CD4-positive, alpha-beta T cell treated with Interleukin-2 at 100 ng/mL for 4 hours (primary cell): ENCODE results near the gene AKR7A2.
"Not testable (repeated sequence)": the region's sequence is repeated elsewhere in the genome, so short reads cannot be mapped to it uniquely, and the experiment has no call there.

ENCODE experiments used
- DNase-seq: peaks from one replicate; pipeline ENCODE4 v3.0.0-alpha.2; 2020; ENCODE audit warnings: low spot score

Gene AKR7A2

DNA sequence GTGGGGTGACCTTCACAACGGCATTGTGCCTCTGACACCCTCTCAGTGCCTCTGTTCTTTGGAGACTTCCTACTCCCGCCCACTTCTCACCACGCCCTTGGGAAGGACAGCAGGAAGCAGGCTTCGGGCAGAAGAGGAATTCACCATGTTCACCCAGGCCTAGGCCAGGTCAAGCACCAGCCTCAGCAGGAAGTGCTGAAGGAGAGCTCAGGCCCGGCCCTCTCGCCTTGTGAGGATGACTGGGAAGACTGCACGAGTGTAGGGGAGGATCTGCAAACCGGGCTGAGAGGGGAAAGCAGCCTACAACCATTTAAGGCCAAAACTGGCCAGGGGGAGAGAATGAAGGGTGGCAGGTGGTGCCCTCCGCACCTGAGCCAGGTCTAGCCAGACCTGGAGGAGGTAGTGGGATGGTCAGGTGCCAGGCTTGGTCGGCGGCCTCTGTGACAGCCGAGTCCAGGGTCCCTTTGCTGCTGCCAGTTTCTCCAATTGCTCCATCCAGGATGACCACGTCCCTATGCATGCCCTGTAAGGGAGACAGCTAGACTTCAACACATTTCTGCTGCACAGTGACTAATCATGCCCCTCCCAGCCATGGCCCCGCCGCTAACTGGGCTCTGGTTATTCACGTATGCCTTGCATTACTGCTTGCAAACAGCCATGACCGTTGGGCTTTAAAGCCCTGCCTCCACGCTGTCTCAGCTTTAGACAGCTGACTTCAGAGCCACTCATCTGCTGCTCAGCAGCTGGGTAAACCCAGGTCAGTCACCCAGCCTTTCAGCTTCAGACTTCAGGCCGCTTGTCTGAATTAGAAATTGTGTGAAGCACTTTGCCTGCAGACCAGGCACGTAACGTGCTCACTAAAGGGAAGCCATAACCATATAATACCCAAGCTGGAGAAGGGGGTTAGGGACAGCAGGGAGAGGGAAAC lies 51.5 kb downstream of the AKR7A2 start:
- no peak for DNase-seq

DNA sequence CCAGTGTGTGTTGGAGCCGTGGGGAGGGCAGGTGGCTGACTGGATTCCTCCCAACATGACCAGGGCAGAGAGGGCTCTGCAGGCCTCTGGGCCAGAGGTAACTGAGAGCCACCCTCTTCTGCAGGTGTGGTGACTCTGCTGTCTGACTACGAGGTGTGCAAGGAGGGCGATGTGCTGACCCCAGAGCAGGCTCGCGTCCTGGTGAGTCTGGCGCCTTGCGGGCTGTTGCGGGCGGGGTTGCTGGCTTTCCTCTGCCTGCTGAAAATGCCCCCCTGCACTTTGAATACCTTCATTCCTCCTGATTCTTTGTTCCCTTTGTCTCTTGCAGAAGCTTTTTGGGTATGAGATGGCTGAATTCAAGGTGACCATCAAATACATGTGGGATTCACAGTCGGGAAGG lies 53.6 kb downstream of the AKR7A2 start:
- DNase-seq = no peak

- no peak for DNase-seq
These were observed 54.6 kb downstream of the AKR7A2 start for GRCh38 chr1:19257178-19257914.

DNA sequence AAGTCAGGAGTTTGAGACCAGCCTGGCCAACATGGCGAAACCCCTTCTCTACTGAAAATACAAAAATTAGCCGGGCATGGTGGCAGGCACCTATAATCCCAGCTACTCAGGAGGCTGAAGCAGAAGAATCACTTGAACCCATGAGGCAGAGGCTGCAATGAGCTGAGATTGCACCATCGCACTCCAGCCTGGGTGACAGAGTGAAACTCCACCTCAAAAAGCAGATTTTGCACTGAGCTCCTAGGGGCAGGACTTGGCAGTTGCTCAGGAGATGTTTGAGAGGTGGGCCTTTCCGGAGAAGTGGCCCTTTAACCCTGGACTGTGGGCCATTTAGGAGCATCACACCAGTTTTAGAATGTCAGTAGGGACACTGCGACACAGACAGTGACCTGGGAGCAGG lies 55.6 kb downstream of the AKR7A2 start:
- not testable (repeated sequence) for DNase-seq

DNA sequence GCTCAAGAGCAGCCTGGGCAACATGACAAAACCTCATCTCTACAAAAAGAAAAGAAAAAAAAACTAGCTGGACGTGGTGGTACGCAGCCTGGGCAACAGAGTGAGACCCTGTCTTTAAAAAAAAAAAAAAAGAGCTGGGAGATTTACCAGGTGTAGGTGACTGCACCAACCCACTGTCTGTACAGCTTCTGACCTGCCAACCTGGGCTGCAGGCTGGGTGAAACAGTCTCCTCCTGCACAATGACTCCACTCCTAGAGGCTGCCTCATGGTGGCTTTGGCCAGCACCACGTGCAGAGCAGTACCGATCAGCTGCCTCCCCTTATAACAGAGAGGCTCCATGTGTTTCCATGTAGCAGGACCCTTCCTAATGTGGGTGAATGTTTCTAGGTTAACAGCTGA lies 56.7 kb downstream of the AKR7A2 start:
- no peak for DNase-seq

DNA sequence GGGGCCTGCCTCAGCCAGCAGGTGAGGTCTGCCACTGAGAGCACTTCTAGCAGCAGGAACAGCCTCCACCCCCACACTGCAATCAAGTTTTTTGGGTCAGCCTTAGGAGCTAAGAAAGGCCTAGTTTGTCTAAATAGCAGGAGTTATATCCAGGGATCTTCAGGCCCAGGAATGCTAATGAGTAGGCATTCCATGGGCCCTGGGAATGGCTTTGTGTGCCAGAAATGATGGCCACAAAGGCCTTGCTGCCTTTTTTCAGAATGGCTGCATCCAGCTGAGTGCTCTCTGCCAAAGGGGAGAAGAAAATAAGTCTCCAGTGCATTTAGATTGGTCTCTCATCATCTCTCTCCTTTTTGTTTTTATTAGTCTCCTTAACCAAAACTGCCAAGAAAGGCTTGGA lies 57.5 kb downstream of the AKR7A2 start:
- no peak for DNase-seq
